BJ (cell line): Measurements from ENCODE around the gene TAF4. TPM values are rescaled to one million over a fixed set of nuclear protein-coding genes. Genes with fewer than 3 reads are reported as not detected.

Experiments used
- CTCF ChIA-PET: fragments of 350-600 bp; formaldehyde crosslinking; extraction: SDS; loops from one replicate; lab custom pipeline; 2021; ENCODE audit warnings: antibody characterized with exemption, inconsistent platforms; lab: Yijun Ruan, JAX
- POLR2A ChIA-PET: fragments of 300-600 bp; sonication (Branson Sonifier 250); formaldehyde crosslinking; extraction: SDS; loops from one replicate; lab custom pipeline; 2021; ENCODE audit warnings: antibody characterized with exemption; lab: Charles Lee
- DNase-seq: peaks from one replicate; pipeline ENCODE4 v3.0.0-alpha.2; 2011; ENCODE audit warnings: low read depth
- H3K27me3 ChIP-seq: 2 replicates; pipeline ENCODE4 v1.6.0; 2011; ENCODE audit warnings: low read length; ENCODE audit not compliant: control insufficient read depth, insufficient read depth
- H3K36me3 ChIP-seq: 2 replicates; pipeline ENCODE4 v1.5.1; 2011; ENCODE audit warnings: low read length; ENCODE audit not compliant: control insufficient read depth, insufficient read depth
- H3K4me3 ChIP-seq: 2 replicates; pipeline ENCODE4 v1.5.1; 2011; ENCODE audit warnings: low read depth, mild to moderate bottlenecking, control low read depth, low read length
- CTCF ChIP-seq: IDR thresholded peaks from 2 replicates; pipeline ENCODE4 v1.5.1; 2011; ENCODE audit warnings: low read depth, mild to moderate bottlenecking, control low read depth, inconsistent platforms, low read length, moderate library complexity; ENCODE audit not compliant: insufficient read depth
- polyA plus RNA-seq: library from polyadenylated mRNA; depleted of rRNA; stranded (reverse); fragments of >200 nt; gene quantifications from 2 replicates; pipeline ENCODE4 v1.2.3, GENCODE V29; 2011

Gene TAF4
- polyA plus RNA-seq, 1 experiment = 1.2 TPM

GRCh38 chr20:61963149-61963548 is 102.5 kb downstream of the TAF4 start:
- Histone ChIP-seq H3K36me3 (no peaks in the 10 kb centered on the region), H3K4me3 (no peak overlapping the region), H3K27me3 (0 out of 2 replicates have a peak, but pooled peaks cover 10% of the 10 kb centered on the region)
- no peak for TF ChIP-seq CTCF
- CTCF ChIA-PET = no interaction called here
- no peak for DNase-seq
- POLR2A ChIA-PET = no interaction called here

DNA sequence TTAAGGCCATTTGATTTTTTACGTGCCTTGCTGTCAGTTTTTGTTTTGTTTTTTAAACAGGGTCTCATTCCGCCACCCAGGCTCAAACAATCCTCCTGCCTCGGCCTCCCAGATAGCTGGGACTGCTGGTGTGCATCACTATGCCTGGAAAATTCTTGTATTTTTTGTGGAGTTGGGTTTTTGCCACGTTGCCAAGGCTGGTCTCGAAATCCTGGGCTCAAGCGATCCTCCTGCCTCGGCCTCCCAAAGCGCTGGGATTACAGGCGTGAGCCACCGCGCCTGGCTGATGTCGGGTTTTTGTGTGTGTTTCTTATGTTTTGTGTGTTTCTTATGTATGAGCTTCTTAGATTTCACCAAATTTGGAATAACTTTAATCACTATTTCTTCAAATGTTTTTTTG is 104.8 kb downstream of the TAF4 start:
- Histone ChIP-seq H3K36me3 (no peaks in the 10 kb centered on the region), H3K27me3 (0 out of 2 replicates have a peak, but pooled peaks cover 7% of the 10 kb centered on the region), H3K4me3 (no peak overlapping the region)
- POLR2A ChIA-PET = no interaction called here
- CTCF ChIA-PET = no interaction called here
- DNase-seq = no peak
- TF ChIP-seq CTCF = no peak

GRCh38 chr20:61958773-61959700 is 106.6 kb downstream of the TAF4 start:
- DNase-seq = no peak
- TF ChIP-seq CTCF = no peak
- CTCF ChIA-PET = no interaction called here
- no peak overlapping the region for H3K4me3 ChIP-seq
- peaks cover 2% of the 10 kb centered on the region; the same call in 1 of the 2 replicates for H3K27me3 ChIP-seq
- H3K36me3 ChIP-seq = no peaks in the 10 kb centered on the region
- POLR2A ChIA-PET = no interaction called here

DNA sequence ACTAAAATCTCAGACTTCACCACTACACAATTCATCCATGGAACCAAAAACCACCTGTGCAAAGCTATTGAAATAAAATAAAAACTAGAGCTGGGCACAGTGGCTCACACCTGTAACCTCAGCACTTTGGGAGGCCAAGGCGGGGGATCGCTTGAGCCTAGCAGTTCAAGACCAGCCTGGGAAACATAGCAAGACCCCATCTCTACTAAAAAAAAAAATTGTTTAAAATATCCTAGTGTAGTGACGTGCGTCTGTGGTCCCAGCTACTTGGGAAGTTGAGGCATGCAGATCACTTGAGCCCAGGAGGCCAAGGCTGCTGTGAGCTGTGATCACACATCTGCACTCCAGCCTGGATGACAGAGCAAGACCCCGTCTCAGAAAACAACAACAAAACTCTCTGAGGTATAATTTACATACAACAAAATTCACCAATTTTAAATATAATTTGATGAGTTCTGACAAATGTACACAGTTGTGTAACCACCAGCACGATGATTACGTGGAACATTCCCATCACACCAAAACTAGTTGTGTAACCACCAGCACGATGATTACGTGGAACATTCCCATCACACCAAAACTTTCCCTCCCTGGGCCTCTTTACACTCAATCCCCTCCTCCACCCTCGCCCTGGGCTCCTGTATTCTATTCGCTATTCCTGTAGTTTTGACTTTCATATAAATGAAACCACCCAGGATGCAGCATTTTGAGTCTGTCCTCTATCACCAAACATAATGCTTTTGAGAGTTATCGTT is 107.5 kb downstream of the TAF4 start:
- peaks cover 2% of the 10 kb centered on the region; the same call in 1 of the 2 replicates for H3K27me3 ChIP-seq
- no peak overlapping the region for H3K4me3 ChIP-seq
- no peak for DNase-seq
- no peaks in the 10 kb centered on the region for H3K36me3 ChIP-seq
- POLR2A ChIA-PET = no interaction called here
- TF ChIP-seq CTCF = no peak
- CTCF ChIA-PET = interaction anchor here (0.7 kb wide), 2 partner anchors 8 to 336 kb away, joined by 3 read pairs; no protein-coding TSS in a partner anchor
